Left cardiac atrium (tissue), 2 donors: ENCODE results near the gene LLGL1. TPM values are rescaled to one million over a fixed set of nuclear protein-coding genes. Genes with fewer than 3 reads are reported as not detected.

Experiments used
- total RNA-seq, 2 donors: library from RNA; stranded (reverse); fragmentation: NEBNext Ultra II Directional; extraction: Animal tissue kit (Norgen Biotek cat#: 25700); gene quantifications; one replicate each; pipeline ENCODE4 v1.2.1, GENCODE V29; 2021
- donor health status: DM: no; HTN: yes; CAD: no; lungs with severe emphysema.
- donor health status: DM: yes; HTN: yes; CAD: no.

LLGL1 gene
- total RNA-seq, 2 donors from 2014 or later: 10.9 to 11.0 TPM

Other genes with a start within 250 kb of the LLGL1 start
- 10 to 100 TPM; 21.7 to 30.5 TPM for gene ATPAF2, start 186.5 kb upstream of the LLGL1 start, total RNA-seq
- 10 to 100 TPM; 14.6 to 15.1 TPM for gene GID4, start 186.2 kb upstream of the LLGL1 start, total RNA-seq
- 10 to 100 TPM; 17.8 to 22.2 TPM for gene DRG2, start 137.7 kb upstream of the LLGL1 start, total RNA-seq
- gene MYO15A, start 116.9 kb upstream of the LLGL1 start, total RNA-seq: 1 to 10 TPM in 1 of 2 donors, under 1 TPM in 1; 0.71 to 1.1 TPM
- 100 to 1,000 TPM; 137 to 169 TPM for gene ALKBH5, start 41.8 kb upstream of the LLGL1 start, total RNA-seq
- 100 to 1,000 TPM; 204 to 211 TPM for gene FLII, start 33.1 kb downstream of the LLGL1 start, total RNA-seq
- 10 to 100 TPM; 16.2 to 16.8 TPM for gene MIEF2, start 35.0 kb downstream of the LLGL1 start, total RNA-seq
- 10 to 100 TPM; 12.3 to 18.1 TPM for gene TOP3A, start 89.4 kb downstream of the LLGL1 start, total RNA-seq
- gene SMCR8, start 89.7 kb downstream of the LLGL1 start, total RNA-seq: 10 to 100 TPM; 11.8 to 12.0 TPM
- gene SHMT1, start 137.9 kb downstream of the LLGL1 start, total RNA-seq: 10 to 100 TPM; 13.8 to 34.3 TPM
- gene EVPLL, start 152.1 kb downstream of the LLGL1 start, total RNA-seq: not detected